HCT116 (cell line): Measurements from ENCODE around the gene IFI30. TPM values are rescaled to one million over a fixed set of nuclear protein-coding genes. Genes with fewer than 3 reads are reported as not detected.

Experiments used
- ATAC-seq: fragments of 200-7000 bp; cut with Tn5 transposase; 2 replicates; pipeline ENCODE4 v1.9.1; 2020; ENCODE audit warnings: mild to moderate bottlenecking, moderate library complexity
- BruUV-seq: library from RNA; stranded (reverse); fragments of 400-500 nt; replicated peaks from 2 replicates; lab custom pipeline; 2021; lab: Mats Ljungman, UMichigan
- CTCF ChIA-PET: fragments of 300-600 bp; sonication (Branson Sonifier 250); formaldehyde crosslinking; loops from one replicate; lab custom pipeline; 2021; ENCODE audit warnings: antibody characterized with exemption; lab: Charles Lee
- POLR2A ChIA-PET: fragments of 300-600, 350-600 bp; sonication (Branson Sonifier 250); formaldehyde crosslinking; loops from one replicate; lab custom pipeline; 2021; ENCODE audit warnings: antibody characterized with exemption; lab: Charles Lee
- RAD21 ChIA-PET, 2 experiments: fragments of 300-600 bp; sonication (Branson Sonifier 250); formaldehyde crosslinking; loops; one replicate each; lab custom pipeline; 2023; ENCODE audit warnings: low total read pairs in 2 of 2; ENCODE audit not compliant: uncharacterized antibody in 2 of 2, unreplicated experiment in 2 of 2, low non-redundant PET in 1 of 2; lab: Charles Lee
- DNase-seq: peaks from one replicate; pipeline ENCODE4 v3.0.0-alpha.2; 2010; ENCODE audit warnings: low read depth, low spot score
- H2AFZ ChIP-seq: fragments of 200-600 bp; shearing (Covaris generic), sonication (generic); 2 replicates; pipeline ENCODE4 v1.6.1; 2017; ENCODE audit warnings: low read depth, mixed run types, mixed read lengths, antibody characterized with exemption, low read length; ENCODE audit not compliant: poor library complexity, severe bottlenecking
- H3K27ac ChIP-seq: 2 replicates; pipeline ENCODE4 v1.5.1; 2012; ENCODE audit warnings: low read depth, low read length
- H3K27me3 ChIP-seq: fragments of 200-600 bp; sonication (generic); 2 replicates; pipeline ENCODE4 v1.6.1; 2016; ENCODE audit warnings: mixed run types, low read length, mixed read lengths; ENCODE audit not compliant: insufficient read depth
- H3K36me3 ChIP-seq, 2 experiments: fragments of 200-500 bp in 1 of 2; fragments of 200-600 bp in 1 of 2; sonication (Bioruptor generic) in 1 of 2; sonication (generic) in 1 of 2; 2 replicates each; pipeline versions ENCODE4 v1.5.1 to v1.6.1; 2014 to 2016; ENCODE audit warnings: low read length in 2 of 2, inconsistent platforms in 1 of 2, mixed read lengths in 1 of 2, mixed run types in 1 of 2; ENCODE audit not compliant: insufficient read depth in 2 of 2, control insufficient read depth in 1 of 2
- H3K4me1 ChIP-seq, 2 experiments: fragments of 200-600 bp in 1 of 2; sonication (generic) in 1 of 2; 2 replicates each; pipeline versions ENCODE4 v1.5.1 to v1.6.1; 2012 to 2017; ENCODE audit warnings: low read length in 2 of 2, inconsistent platforms in 1 of 2, mild to moderate bottlenecking in 1 of 2, mixed read lengths in 1 of 2, mixed run types in 1 of 2, moderate library complexity in 1 of 2; ENCODE audit not compliant: insufficient read depth in 2 of 2, control insufficient read depth in 1 of 2
- H3K4me2 ChIP-seq: fragments of 200-600 bp; sonication (generic); 2 replicates; pipeline ENCODE4 v1.6.1; 2017; ENCODE audit warnings: mixed run types, low read length, mixed read lengths
- H3K4me3 ChIP-seq, 2 experiments: fragments of 200-600 bp in 1 of 2; sonication (generic) in 1 of 2; replicated peaks in 1 of 2; 2 replicates each; pipeline ENCODE4 v1.5.1; 2011 to 2016; ENCODE audit warnings: low read length in 2 of 2, control low read depth in 1 of 2, low read depth in 1 of 2, mild to moderate bottlenecking in 1 of 2, mixed read lengths in 1 of 2, mixed run types in 1 of 2
- H3K79me2 ChIP-seq: fragments of 200-600 bp; sonication (generic); 2 replicates; pipeline ENCODE4 v1.6.1; 2017; ENCODE audit warnings: mild to moderate bottlenecking, mixed run types, low read length, moderate library complexity, mixed read lengths; ENCODE audit not compliant: insufficient read depth
- H3K9ac ChIP-seq: fragments of 200-600 bp; sonication (generic); 2 replicates; pipeline ENCODE4 v1.6.1; 2016; ENCODE audit warnings: low read length, mixed read lengths
- H3K9me2 ChIP-seq: fragments of 200-600 bp; sonication (generic), shearing (Covaris generic); 2 replicates; pipeline ENCODE4 v1.6.1; 2017; ENCODE audit warnings: mixed run types, mild to moderate bottlenecking, moderate library complexity; ENCODE audit not compliant: insufficient read depth
- H3K9me3 ChIP-seq, 2 experiments: fragments of 200-500 bp in 1 of 2; fragments of 200-600 bp in 1 of 2; sonication (Bioruptor generic) in 1 of 2; sonication (generic) in 1 of 2; 2 replicates each; pipeline ENCODE4 v1.6.1; 2014 to 2017; ENCODE audit warnings: low read length in 2 of 2, mixed read lengths in 2 of 2, inconsistent platforms in 1 of 2, low read depth in 1 of 2, mild to moderate bottlenecking in 1 of 2, mixed run types in 1 of 2, moderate library complexity in 1 of 2; ENCODE audit not compliant: control insufficient read depth in 1 of 2, insufficient read depth in 1 of 2
- H4K20me1 ChIP-seq: fragments of 200-600 bp; sonication (generic), shearing (Covaris generic); 2 replicates; pipeline ENCODE4 v1.6.1; 2017; ENCODE audit warnings: mixed run types, mild to moderate bottlenecking, moderate library complexity; ENCODE audit not compliant: insufficient read depth
- CBX3 ChIP-seq: IDR thresholded peaks from 2 replicates; pipeline ENCODE4 v1.6.1; 2012; ENCODE audit warnings: low read depth
- CTCF ChIP-seq, 3 experiments: fragments of 200-600 bp in 1 of 3; sonication (generic) in 1 of 3; IDR thresholded peaks in 2 of 3; conservative IDR thresholded peaks in 1 of 3; 2 replicates each; pipeline ENCODE4 v1.5.1; 2012 to 2017; ENCODE audit warnings: low read depth in 2 of 3, low read length in 2 of 3, antibody characterized with exemption in 1 of 3, borderline replicate concordance in 1 of 3, control low read depth in 1 of 3, mild to moderate bottlenecking in 1 of 3, mixed read lengths in 1 of 3, mixed run types in 1 of 3, moderate library complexity in 1 of 3; ENCODE audit not compliant: insufficient read depth in 1 of 3
- EGR1 ChIP-seq: IDR thresholded peaks from 2 replicates; pipeline ENCODE4 v1.6.1; 2012; ENCODE audit warnings: low read depth
- ELF1 ChIP-seq: IDR thresholded peaks from 2 replicates; pipeline ENCODE4 v1.6.1; 2012; ENCODE audit warnings: low read depth, borderline replicate concordance
- EZH2 ChIP-seq: fragments of 200-600 bp; sonication (generic); IDR thresholded peaks from 2 replicates; pipeline ENCODE4 v1.6.1; 2017; ENCODE audit warnings: antibody characterized with exemption, mixed run types
- EZH2phosphoT487 ChIP-seq: fragments of 200-600 bp; IDR thresholded peaks from 2 replicates; pipeline ENCODE4 v1.6.1; 2018; ENCODE audit warnings: antibody characterized with exemption, borderline replicate concordance
- FOSL1 ChIP-seq: IDR thresholded peaks from 2 replicates; pipeline ENCODE4 v1.6.1; 2012; ENCODE audit warnings: low read depth
- MAX ChIP-seq: IDR thresholded peaks from 2 replicates; pipeline ENCODE4 v1.6.1; 2012
- POLR2A ChIP-seq: IDR thresholded peaks from 2 replicates; pipeline ENCODE4 v1.7.0; 2011; ENCODE audit warnings: borderline replicate concordance; ENCODE audit not compliant: insufficient read depth, insufficient read length; ENCODE audit errors: extremely low read depth
- POLR2AphosphoS5 ChIP-seq: IDR thresholded peaks from 2 replicates; pipeline ENCODE4 v1.6.1; 2011; ENCODE audit warnings: mild to moderate bottlenecking, low read depth, low read length, moderate library complexity
- RAD21 ChIP-seq: IDR thresholded peaks from 2 replicates; pipeline ENCODE4 v1.6.1; 2012; ENCODE audit warnings: low read depth, mild to moderate bottlenecking
- SIN3A ChIP-seq: IDR thresholded peaks from 2 replicates; pipeline ENCODE4 v1.6.1; 2012; ENCODE audit warnings: low read depth
- SP1 ChIP-seq: IDR thresholded peaks from 2 replicates; pipeline ENCODE4 v1.6.1; 2012; ENCODE audit warnings: low read depth
- SRF ChIP-seq: IDR thresholded peaks from 2 replicates; pipeline ENCODE4 v1.6.1; 2012; ENCODE audit warnings: low read depth
- TCF7L2 ChIP-seq: IDR thresholded peaks from 2 replicates; pipeline ENCODE4 v1.7.0; 2011; ENCODE audit warnings: borderline replicate concordance, inconsistent platforms; ENCODE audit not compliant: insufficient read depth, insufficient read length; ENCODE audit errors: extremely low read depth
- YY1 ChIP-seq: IDR thresholded peaks from 2 replicates; pipeline ENCODE4 v1.6.1; 2011; ENCODE audit warnings: low read length, low read depth, moderate library complexity, mild to moderate bottlenecking; ENCODE audit not compliant: insufficient replicate concordance; ENCODE audit errors: extremely low read depth
- ZFX ChIP-seq: fragments of 450-650 bp; IDR thresholded peaks from 2 replicates; pipeline ENCODE4 v1.6.1; 2017
- ZNF274 ChIP-seq: fragments of 200-500 bp; sonication (Bioruptor generic); IDR thresholded peaks from 2 replicates; pipeline ENCODE4 v1.6.1; 2014; ENCODE audit warnings: mild to moderate bottlenecking, low read depth, low read length, inconsistent platforms
- intact Hi-C: fragments of 100-400 bp; cut with micrococcal nuclease; formaldehyde crosslinking; loops from 2 replicates; pipeline ENCODE4 v1.10.0; 2022
- total RNA-seq: library from RNA; stranded (reverse); gene quantifications from one replicate; pipeline ENCODE4 v1.2.1, GENCODE V29; 2021; ENCODE audit not compliant: unreplicated experiment

Gene IFI30
- total RNA-seq, 1 experiment from 2014 or later = 64.6 TPM

- Histone ChIP-seq H3K27ac (peak overlapping the region; percentile 78), H3K4me1 (peaks cover 11 to 20% of the 10 kb centered on the region in 2 experiments), H4K20me1 (no peaks in the 10 kb centered on the region), H3K36me3 (peaks cover 8 to 14% of the 10 kb centered on the region in 2 experiments; a peak in 2 of 4 replicates), H3K4me3 (peak overlapping the region; percentile 72 to 85), H3K9me3 (no peaks in the 10 kb centered on the region), H2AFZ (no peak overlapping the region), H3K9ac (peak overlapping the region; percentile 73), H3K9me2 (no peaks in the 10 kb centered on the region), H3K79me2 (peaks cover 10% of the 10 kb centered on the region; the same call in 1 of the 2 replicates), H3K27me3 (no peaks in the 10 kb centered on the region), H3K4me2 (peak overlapping the region; percentile 89)
- RAD21 ChIA-PET = no interaction called here
- TF ChIP-seq EZH2phosphoT487 (no peak), SP1 (no peak), MAX (no peak), EGR1 (no peak), SIN3A (no peak), TCF7L2 (no peak), CBX3 (no peak), RAD21 (no peak), POLR2A (no peak), FOSL1 (no peak), ZFX (no peak), SRF (no peak), CTCF (IDR thresholded peaks at IDR 0.05 in 2 of 3, conservative IDR thresholded peaks at IDR 0.05 in 1 of 3; ENCODE audit: borderline replicate concordance in 1 of 3, insufficient read depth in 1 of 3, low read depth in 2 of 3, low read length in 2 of 3) (no peak), EZH2 (no peak), YY1 (no peak), ZNF274 (no peak), ELF1 (no peak), POLR2AphosphoS5 (no peak)
- ATAC-seq = no peak
- intact Hi-C loops = no loop called here
- CTCF ChIA-PET = interaction anchor here (1.3 kb wide), 2 partner anchors 62 to 77 kb away, joined by 3 to 6 read pairs; no protein-coding TSS in a partner anchor
- BruUV-seq = no TSS peak
- no peak for DNase-seq
- POLR2A ChIA-PET = interaction anchor here (1.0 to 1.1 kb wide), 2 partner anchors 17 to 20 kb away, joined by 3 to 4 read pairs; no protein-coding TSS in a partner anchor
Observed at GRCh38 chr19:18174983-18175382, 1.4 kb downstream of the IFI30 start.
